OCI-LY7 (cell line): ENCODE data around the gene ARPC5L.
"Not testable (repeated sequence)": the region's sequence is repeated elsewhere in the genome, so short reads cannot be mapped to it uniquely, and the experiment has no call there.

Experiments
- EZH2phosphoT487 ChIP-seq: fragments of 200-600 bp; sonication (generic); IDR thresholded peaks from 2 replicates; pipeline ENCODE4 v1.6.1; 2018; ENCODE audit warnings: low read depth, borderline replicate concordance, mild to moderate bottlenecking, mixed run types, antibody characterized with exemption, low read length, moderate library complexity, mixed read lengths
- TF ChIP-seq, protein P1 (sequence below): fragments of 200-600 bp; sonication (generic); conservative IDR thresholded peaks from 2 replicates; pipeline ENCODE4 v1.5.1; 2014; ENCODE audit warnings: mild to moderate bottlenecking, antibody characterized with exemption, low read length, moderate library complexity, mixed read lengths

DNA sequence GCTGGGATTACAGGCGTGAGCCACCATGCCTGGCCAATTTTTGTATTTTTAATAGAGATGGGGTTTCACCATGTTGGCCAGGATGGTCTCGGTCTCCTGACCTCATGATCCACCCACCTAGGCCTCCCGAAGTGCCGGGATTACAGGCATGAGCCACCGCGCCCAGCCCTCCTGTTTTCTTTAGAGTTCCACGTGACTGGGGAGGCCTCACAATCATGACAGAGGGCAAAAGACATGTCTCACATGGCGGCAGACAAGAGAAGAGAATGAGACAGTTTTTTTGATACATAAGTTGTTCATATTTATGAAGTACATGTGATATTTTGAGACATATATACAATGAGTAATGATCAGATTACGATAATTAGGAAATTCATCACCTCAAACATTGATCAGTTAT is 15.5 kb upstream of the ARPC5L start:
- TF ChIP-seq, protein P1, sequence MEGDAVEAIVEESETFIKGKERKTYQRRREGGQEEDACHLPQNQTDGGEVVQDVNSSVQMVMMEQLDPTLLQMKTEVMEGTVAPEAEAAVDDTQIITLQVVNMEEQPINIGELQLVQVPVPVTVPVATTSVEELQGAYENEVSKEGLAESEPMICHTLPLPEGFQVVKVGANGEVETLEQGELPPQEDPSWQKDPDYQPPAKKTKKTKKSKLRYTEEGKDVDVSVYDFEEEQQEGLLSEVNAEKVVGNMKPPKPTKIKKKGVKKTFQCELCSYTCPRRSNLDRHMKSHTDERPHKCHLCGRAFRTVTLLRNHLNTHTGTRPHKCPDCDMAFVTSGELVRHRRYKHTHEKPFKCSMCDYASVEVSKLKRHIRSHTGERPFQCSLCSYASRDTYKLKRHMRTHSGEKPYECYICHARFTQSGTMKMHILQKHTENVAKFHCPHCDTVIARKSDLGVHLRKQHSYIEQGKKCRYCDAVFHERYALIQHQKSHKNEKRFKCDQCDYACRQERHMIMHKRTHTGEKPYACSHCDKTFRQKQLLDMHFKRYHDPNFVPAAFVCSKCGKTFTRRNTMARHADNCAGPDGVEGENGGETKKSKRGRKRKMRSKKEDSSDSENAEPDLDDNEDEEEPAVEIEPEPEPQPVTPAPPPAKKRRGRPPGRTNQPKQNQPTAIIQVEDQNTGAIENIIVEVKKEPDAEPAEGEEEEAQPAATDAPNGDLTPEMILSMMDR = not testable (repeated sequence)
- TF ChIP-seq EZH2phosphoT487 = not testable (repeated sequence)
